ENCODE data around the gene VIL1. TPM values are rescaled to one million over a fixed set of nuclear protein-coding genes. Genes with fewer than 3 reads are reported as not detected.
A peak's percentile ranks its signal among the peaks of the same experiment; 100 is the strongest.

The VIL1 gene
- total RNA-seq (2021), result 4.0 and 4.2 TPM in 2 replicates
- long read RNA-seq, full-length matches to known transcripts, result 20 of 33 reads
- long read RNA-seq, partial matches to known transcripts, result 5 of 33 reads
- long read RNA-seq, other reads (novel, unspliced or antisense), result 8 of 33 reads

- no peak for TF ChIP-seq CTCF (conservative IDR thresholded peaks at IDR 0.05)
- no peak within 1 kb of the TSS for H2BK12ac ChIP-seq (ENCODE audit: insufficient read length, low read depth, low read length)
- H3K18ac ChIP-seq (ENCODE audit: insufficient read length, low read depth, low read length), result no peak within 1 kb of the TSS
- no peaks in the 10 kb centered on the region for H4K20me1 ChIP-seq (ENCODE audit: control insufficient read depth, insufficient read depth, insufficient read length)
- no peak within 1 kb of the TSS for H2BK20ac ChIP-seq (ENCODE audit: low read depth, low read length, poor library complexity, severe bottlenecking)
- H2BK15ac ChIP-seq (ENCODE audit: low read depth, low read length), result no peak within 1 kb of the TSS
- no peak within 1 kb of the TSS for H3K23ac ChIP-seq (ENCODE audit: insufficient read length, low read depth, low read length)
- H3K27me3 ChIP-seq (ENCODE audit: insufficient read depth, low read length), result no peaks in the 10 kb centered on the region
- no peak within 1 kb of the TSS for H2BK5ac ChIP-seq (ENCODE audit: insufficient read length, low read length)
- H3K23me2 ChIP-seq (ENCODE audit: insufficient read length, low read depth, low read length, poor library complexity, severe bottlenecking), result no peaks in the 10 kb centered on the region
- no peaks in the 10 kb centered on the region; the same call in 1 of the 2 replicates for H3K27me3 Mint-ChIP-seq (ENCODE audit: low read depth)
- no peak within 1 kb of the TSS for H4K91ac ChIP-seq (ENCODE audit: insufficient read length, low read depth, low read length)
- H3K4me1 ChIP-seq (ENCODE audit: insufficient read depth, low read length), result no peaks in the 10 kb centered on the region
- WGBS (ENCODE audit: extremely low coverage, insufficient read length, low lambda C conversion rate), result no CpG with 5 or more reads among the region's 9 CpGs
- no peak within 1 kb of the TSS for H3K9ac ChIP-seq (ENCODE audit: extremely low read depth, insufficient read length, low read length)
- H2AFZ ChIP-seq (ENCODE audit: low read length), result no peak within 1 kb of the TSS
- H4K8ac ChIP-seq (replicated peaks; ENCODE audit: insufficient read length, low read depth, low read length), result no peak within 1 kb of the TSS
- H3K56ac ChIP-seq (ENCODE audit: insufficient read length, low read depth, low read length), result no peak within 1 kb of the TSS
- no peak within 1 kb of the TSS for H3K4ac ChIP-seq (ENCODE audit: low read depth, low read length)
- no peaks in the 10 kb centered on the region for H3K9me3 ChIP-seq (ENCODE audit: control insufficient read depth, low read depth, low read length)
- no peak within 1 kb of the TSS for H3K27ac ChIP-seq (ENCODE audit: insufficient read length, low read depth, low read length)
- H3K27ac Mint-ChIP-seq, result peak within 1 kb of the TSS in 2 of 3 experiments; percentile 2 to 65; a peak in 2 of 7 replicates
- no peaks in the 10 kb centered on the region for H3K79me2 ChIP-seq (ENCODE audit: insufficient read depth, low read length)
- H3K79me1 ChIP-seq (ENCODE audit: insufficient read depth, low read depth, low read length, poor library complexity, severe bottlenecking), result no peaks in the 10 kb centered on the region
- H3K14ac ChIP-seq (ENCODE audit: insufficient read depth, low read length), result no peak within 1 kb of the TSS
- no peak within 1 kb of the TSS for H3K4me2 ChIP-seq (ENCODE audit: insufficient read depth, insufficient read length, low read length)
- H2AK5ac ChIP-seq (ENCODE audit: insufficient read length, low read length), result no peak within 1 kb of the TSS
- H3K36me3 Mint-ChIP-seq (ENCODE audit: insufficient read depth in 1 of 3, low read depth in 3 of 3), result no peaks in the 10 kb centered on the region
- H4K5ac ChIP-seq (ENCODE audit: insufficient read length, low read depth, low read length), result no peak within 1 kb of the TSS
- H3K9me3 Mint-ChIP-seq, result no peaks in the 10 kb centered on the region
- no peak within 1 kb of the TSS for H3T11ph ChIP-seq (ENCODE audit: low read length)
- peak within 1 kb of the TSS in 1 of 2 experiments; percentile 44; a peak in 1 of 5 replicates for H3K4me3 Mint-ChIP-seq
- peak; percentile 63 for DNase-seq
- no peak within 1 kb of the TSS for H2BK120ac ChIP-seq (ENCODE audit: low read depth, low read length, poor library complexity, severe bottlenecking)
- H3K4me1 Mint-ChIP-seq, result peaks cover 6 to 10% of the 10 kb centered on the region in 2 experiments
Observed at GRCh38 chr2:218418717-218419458, at the start of gene VIL1. Gene VIL1, plus strand, starts transcription at chr2:218419123. Its CDS starts 4,656 bp downstream, at chr2:218423779.

Data from H9 (cell line).